HG02885 (cell line): Measurements from ENCODE around the gene NFE2L3.
"Not testable (repeated sequence)": the region's sequence is repeated elsewhere in the genome, so short reads cannot be mapped to it uniquely, and the experiment has no call there.

ENCODE experiments used
- ATAC-seq: cut with Tn5 transposase; IDR thresholded peaks from one replicate; pipeline ENCODE4 v1.9.1; 2021; ENCODE audit warnings: mild to moderate bottlenecking; ENCODE audit not compliant: unreplicated experiment, poor library complexity

The NFE2L3 gene

DNA sequence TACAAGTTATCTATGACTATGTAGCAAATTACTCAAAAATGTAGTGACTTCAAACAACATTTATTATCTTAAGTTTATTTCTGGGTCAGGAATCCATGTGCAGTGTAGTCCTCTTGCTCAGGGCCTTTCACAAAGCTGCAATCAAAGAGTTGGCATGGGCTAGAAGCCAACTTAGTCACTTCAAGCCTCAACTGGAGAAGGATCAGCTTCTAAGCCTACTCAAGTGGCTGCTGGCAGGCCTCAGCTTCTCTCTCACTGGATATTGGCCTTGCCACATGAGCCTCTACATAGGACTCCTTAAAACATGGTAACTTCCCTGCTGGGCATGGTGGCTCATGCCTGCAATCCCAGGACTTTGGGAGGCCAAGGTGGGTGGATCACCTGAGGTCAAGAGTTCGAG, 5.0 kb upstream of the NFE2L3 start:
- no peak for ATAC-seq

DNA sequence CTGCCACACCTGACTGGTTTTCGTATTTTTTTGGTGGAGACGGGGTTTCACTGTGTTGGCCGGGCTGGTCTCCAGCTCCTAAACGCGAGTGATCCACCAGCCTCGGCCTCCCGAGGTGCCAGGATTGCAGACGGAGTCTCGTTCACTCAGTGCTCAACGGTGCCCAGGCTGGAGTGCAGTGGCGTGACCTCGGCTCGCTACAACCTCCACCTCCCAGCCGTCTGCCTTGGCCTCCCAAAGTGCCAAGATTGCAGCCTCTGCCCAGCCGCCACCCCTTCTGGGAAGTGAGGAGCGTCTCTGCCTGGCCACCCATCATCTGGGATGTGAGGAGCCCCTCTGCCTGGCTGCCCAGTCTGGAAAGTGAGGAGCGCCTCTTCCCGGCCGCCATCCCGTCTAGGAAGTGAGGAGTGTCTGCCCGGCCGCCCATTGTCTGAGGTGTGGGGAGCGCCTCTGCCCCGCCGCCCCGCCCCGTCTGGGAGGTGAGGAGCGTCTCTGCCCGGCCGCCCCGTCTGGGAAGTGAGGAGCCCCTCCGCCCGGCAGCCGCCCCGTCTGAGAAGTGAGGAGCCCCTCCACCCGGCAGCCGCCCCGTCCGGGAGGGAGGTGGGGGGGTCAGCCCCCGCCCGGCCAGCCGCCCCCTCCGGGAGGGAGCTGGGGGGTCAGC, 4.2 kb upstream of the NFE2L3 start:
- not testable (repeated sequence) for ATAC-seq

DNA sequence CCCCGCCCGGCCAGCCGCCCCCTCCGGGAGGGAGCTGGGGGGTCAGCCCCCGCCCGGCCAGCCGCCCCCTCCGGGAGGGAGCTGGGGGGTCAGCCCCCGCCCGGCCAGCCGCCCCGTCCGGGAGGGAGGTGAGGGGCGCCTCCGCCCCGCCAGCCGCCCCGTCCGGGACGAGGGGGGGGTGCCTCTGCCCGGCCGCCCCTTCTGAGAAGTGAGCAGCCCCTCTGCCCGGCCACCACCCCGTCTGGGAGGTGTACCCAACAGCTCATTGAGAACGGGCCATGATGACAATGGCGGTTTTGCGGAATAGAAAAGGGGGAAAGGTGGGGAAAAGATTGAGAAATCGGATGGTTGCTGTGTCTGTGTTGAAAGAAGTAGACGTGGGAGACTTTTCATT, 3.7 kb upstream of the NFE2L3 start:
- ATAC-seq = not testable (repeated sequence)

DNA sequence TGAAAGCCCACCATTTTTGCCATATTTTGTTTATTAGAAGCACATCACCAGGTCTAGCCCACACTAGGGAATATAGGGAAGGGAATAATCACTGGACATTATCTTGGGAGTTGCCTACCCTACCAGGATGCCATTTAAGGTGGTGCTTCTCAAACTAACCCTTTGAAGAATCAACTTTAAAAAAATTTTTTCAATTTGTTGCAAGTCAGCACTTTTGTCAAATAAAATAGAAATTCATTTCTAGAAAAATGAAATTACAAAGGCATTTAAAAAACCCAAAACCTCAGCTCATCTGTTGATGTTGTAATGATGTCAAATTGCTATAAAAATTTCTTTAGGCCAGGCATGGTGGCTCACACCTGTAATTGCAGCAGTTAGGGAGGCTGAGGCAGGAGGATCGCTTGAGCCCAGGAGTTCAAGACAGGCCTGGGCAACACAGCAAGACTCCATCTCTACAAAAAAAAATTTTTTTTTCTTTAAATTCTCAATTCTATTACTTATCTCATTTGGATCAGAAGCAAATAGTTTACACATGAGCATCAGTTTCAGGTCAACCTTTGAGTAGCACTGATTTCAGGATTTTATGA, 2.5 kb upstream of the NFE2L3 start:
- no peak for ATAC-seq

DNA sequence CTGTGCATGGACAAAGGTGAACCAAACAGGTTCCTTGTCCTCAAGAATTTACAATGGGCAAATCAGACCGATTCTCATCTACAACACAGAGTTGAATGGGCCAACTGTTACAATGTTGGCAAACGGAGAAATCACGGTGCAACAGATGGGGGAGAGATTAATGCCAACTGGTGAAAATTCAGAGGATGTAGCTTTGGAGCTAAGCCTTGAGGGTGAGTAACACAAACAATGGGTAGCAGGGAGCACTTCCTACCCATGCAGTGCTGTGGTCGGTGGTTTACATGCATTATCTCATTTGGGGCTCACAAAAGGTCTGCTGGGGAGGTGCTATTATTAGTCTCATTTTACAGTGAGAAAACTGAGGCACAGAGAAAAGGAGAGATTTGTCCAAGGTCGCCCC, 902 bp upstream of the NFE2L3 start:
- ATAC-seq = no peak

DNA sequence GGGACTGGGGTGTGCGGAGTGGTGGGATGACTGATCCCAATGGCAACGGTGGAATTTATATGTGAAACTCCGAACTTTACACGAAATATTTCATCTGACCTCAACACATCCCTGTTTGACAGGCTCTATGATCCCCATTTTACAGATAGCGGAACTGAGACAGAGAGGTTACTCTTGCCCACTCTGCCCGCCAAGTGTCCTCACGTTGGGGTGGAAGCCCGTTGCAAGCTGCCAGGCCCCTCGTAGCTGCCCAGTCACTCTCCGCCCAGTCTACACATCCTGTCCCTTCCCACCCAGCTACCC, 397 bp upstream of the NFE2L3 start:
- no peak for ATAC-seq

DNA sequence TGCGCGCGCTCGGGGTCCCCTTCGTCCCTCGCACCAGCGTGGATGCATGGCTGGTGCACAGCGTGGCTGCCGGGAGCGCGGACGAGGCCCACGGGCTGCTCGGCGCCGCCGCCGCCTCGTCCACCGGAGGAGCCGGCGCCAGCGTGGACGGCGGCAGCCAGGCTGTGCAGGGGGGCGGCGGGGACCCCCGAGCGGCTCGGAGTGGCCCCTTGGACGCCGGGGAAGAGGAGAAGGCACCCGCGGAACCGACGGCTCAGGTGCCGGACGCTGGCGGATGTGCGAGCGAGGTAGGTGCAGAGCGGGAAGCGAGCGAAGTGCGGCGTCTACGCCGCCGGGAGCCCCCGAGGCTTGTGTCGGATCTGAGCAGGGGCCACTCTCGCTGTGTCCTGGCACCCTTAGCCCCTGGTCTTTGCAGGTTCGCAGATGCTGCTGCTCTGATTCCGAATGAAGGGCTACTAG, 813 bp downstream of the NFE2L3 start:
- ATAC-seq = peak; percentile 31

DNA sequence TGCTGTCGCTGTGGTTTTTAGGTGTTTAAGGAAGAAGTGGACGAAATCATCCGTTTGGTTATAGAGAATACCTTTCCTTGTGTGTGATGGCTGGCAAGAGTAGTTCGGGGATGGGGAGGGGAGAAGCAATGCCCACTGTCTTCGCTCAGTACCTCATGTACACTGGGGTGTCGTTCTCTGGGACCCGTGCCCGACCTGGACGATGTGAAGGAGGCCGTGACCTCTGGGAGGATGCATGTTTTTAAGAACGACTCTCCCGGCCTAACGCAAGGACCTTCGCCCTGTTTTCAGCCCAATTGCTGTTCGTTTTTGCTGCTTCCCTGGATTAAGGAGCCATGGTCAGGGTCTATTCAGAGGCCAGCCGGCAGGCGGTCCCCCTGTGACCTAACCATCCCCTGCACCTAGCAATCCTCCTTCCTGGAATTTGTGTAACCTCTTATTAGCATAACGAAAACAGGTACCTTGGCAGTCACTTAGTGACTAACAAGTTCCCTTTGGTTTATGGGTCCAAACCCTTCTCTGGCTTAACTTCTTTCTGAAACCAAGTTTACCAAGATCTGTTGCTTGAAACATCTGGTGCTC, 1.3 kb downstream of the NFE2L3 start:
- no peak for ATAC-seq

DNA sequence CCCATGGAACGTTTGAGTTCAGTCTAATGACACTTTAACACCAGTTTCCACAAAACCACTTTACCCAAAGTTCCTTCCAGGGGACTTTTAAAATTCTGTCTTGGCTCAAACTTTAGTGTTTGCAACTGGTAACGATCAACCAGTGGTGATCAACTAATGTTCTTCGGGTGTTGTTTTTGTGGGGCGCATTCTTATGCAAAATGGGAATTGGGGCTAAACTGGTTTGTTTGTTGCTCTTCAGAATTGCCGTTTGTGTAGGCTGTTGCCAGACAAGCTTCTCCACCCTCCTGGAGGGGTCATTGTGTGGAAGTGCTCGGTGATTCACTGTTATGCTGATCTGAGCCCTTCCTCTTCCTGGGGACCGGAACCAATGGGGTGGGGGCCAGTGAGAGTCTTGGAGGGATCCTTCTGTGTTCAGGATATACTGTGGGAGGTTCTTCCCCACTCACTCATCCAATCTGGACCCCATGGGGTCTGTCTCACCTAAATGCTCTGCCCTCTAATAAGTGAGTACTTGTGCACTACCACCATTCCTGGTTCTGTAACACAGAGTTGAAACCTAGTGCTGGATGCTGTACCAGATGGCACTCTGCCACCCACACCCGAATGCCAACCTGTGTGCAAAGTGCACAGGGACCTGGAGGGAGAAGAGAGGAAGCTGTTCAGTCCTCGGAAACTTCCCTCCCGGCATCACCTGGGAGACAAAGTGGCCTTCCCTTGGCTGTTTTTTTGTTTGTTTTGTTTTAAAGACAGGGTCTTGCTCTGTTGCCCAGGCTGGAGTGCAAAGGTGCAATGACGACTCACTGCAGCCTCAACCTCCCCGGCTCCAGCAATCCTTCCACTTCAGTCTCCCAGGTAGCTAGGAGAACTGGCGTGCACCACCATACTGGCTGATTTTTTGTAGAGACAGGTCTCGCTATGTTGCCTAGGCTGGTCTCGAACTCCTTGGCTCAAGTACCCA, 2.1 kb downstream of the NFE2L3 start:
- ATAC-seq = no peak

DNA sequence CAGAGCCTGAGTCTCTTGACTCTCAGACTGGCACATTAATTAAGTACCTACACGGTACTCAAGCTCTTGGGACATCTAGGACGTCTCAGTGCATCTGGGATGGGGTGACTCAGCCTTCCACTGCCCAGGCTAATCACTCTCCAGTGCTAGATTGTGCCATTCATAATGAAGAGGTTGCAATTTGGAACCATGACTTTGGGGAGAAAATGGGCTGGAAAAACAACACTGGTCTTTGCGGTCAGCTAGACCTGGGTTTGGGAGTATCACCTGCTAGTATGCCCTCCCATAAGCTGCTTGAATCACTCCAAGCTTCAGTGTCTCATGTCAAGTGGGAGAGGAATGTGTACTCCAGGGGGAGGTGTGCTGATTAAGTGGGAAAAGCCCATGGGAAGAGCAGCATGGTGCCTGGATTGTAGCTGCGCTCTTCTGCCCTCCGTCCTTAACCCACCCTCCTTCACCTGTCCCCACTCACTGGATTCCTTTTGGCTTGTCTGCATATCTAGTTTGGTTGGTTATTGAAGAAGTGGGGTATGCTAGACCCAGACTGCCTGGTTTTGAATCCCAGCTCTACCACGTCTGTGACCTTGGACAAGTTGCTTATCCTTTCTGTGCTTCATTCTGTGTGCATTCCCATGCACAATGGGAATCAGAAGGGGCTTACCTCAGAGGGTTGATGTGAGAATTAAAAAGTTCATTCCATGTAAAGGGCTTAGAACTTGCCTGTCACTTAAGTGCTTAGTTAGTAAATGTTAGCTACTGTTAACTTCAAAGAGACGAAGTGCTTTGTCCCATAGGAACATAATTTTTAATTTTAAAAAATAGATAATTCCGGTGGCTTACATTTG, 3.8 kb downstream of the NFE2L3 start:
- no peak for ATAC-seq

DNA sequence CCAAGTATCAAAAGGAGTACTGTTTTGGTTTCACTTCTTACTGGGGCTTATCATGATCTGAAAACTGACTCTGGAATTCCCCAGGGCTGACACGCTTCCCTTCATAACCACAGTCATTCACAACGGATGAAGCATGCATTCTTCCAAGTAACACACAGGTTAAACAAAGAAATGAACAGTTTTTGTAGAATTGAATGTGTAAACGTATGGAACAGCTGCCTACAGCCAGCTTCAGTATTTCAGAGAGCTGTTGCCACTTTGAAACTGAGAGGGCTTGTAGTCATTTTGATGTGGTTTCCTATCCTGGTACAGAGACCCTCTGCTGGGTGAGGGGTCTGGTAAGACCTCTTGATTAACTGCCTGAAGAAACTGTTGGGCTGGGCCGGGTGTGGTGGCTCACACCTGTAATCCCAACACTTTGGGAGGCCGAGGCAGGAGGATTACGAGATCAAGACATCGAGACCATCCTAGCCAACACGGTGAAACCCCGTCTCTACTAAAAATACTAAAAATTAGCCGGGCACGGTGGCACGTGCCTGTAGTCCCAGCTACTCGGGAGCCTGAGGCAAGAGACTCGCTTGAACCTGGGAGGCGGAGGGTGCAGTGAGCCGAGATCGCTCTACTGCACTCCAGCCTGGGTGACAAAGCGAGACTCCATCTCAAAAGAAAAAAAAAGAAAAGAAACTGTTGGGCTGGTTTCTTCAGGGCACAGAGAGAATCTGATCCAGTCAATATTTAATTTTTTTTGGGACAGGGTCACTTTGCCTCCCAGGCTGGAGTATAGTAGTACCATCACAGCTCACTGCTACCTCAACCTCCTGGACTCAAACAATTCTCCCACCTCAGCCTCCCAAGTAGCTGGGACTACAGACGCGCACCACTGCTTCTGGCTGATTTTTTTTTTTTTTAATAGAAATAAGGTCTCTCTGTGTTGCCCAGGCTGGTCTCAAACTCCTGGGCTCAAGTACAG, 4.7 kb downstream of the NFE2L3 start:
- peak; percentile 29 for ATAC-seq

DNA sequence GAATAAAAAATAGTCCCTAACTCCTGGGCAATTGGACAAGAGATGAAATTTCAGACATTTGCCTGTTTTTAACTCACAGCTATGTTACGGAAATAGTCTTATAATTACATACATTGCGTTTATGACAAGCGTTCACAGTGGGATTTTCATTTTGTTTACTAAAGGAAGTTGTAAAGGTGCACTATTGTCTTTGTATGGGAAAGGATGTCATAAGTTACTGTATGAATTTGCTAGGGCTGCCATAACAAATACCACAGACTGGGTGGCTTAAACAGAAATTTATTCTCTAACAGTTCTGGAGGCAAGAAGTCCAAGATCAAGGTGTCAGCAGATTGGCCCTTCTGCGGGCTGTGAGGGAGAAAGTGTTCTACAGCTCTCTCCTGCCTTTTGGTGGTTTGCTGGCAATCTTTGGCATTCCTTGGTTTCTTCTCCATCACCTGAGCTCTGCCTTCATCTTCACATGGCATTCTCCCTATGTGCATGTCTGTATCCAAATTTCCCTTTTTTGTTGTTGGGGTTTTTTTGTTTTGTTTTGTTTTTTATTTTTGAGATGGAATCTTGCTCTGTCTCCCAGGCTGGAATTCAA, 5.6 kb downstream of the NFE2L3 start:
- ATAC-seq = no peak

DNA sequence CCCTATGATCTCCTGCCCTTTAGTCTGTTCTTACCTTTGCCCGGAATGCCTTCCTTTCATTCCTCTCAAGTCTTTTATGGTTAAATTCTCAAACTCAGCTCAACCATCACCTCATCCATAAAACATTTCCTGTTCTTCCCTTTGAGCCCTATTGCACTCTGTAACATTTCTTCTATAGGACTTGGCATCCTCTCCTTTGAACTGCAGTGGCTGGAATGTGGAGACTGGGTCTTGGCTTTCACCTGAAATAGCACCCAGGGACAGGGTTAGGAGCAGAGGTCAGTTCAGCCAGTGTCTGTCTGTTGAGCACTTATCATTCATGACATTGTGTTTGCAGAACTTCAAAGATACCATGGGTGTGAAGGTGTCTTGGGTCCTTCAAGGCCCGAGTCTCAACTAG, 7.2 kb downstream of the NFE2L3 start:
- ATAC-seq = no peak

DNA sequence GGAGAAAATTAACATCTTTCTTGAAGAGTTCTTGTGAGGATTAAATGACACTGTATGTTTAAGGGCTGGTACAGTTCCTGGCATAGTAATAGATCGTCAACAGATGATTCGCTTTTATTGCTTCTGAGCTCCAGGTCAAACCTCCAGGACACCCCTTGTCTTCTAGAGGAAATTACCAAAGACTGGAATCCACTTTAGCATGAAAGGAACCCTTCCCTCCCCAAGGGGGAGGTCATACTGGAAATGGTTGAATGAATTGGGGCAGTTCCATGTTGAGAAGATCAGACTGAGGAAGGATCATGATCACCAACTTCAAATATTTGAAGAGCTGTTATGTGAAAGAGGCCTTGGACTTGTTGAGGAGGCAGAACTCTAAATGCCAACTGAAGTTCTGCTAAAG, 8.9 kb downstream of the NFE2L3 start:
- no peak for ATAC-seq

DNA sequence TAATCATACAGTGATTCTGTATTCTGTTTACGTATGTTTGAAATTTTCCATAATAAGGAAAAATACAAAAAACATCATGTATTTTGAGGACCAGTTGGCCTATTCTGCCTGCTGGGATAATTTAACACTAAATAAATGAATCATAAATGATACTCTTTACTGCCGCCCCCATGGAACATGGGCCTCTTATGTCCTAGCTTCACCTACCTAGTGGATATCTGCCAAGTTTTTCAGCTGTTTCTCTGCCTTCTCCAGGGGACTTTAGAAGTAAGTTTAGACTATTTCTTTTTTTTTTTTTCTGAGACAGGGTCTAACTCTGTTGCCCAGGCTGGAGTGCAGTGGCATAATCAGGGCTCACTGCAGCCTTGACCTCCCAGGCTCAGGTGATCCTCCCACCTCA, 10.4 kb downstream of the NFE2L3 start:
- ATAC-seq = no peak

DNA sequence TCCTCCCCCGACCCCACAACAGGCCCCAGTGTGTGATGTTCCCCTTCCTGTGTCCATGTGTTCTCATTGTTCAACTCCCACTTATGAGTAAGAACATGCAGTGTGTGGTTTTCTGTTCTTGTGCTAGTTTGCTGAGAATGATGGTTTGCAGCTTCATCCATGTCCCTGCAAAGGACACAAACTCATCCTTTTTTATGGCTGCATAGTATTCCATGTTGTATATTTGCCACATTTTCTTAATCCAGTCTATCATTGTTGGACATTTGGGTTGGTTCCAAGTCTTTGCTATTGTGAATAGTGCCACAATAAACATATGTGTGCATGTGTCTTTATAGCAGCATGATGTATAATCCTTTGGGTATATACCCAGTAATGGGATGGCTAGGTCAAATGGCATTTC, 11.8 kb downstream of the NFE2L3 start:
- ATAC-seq = not testable (repeated sequence)

DNA sequence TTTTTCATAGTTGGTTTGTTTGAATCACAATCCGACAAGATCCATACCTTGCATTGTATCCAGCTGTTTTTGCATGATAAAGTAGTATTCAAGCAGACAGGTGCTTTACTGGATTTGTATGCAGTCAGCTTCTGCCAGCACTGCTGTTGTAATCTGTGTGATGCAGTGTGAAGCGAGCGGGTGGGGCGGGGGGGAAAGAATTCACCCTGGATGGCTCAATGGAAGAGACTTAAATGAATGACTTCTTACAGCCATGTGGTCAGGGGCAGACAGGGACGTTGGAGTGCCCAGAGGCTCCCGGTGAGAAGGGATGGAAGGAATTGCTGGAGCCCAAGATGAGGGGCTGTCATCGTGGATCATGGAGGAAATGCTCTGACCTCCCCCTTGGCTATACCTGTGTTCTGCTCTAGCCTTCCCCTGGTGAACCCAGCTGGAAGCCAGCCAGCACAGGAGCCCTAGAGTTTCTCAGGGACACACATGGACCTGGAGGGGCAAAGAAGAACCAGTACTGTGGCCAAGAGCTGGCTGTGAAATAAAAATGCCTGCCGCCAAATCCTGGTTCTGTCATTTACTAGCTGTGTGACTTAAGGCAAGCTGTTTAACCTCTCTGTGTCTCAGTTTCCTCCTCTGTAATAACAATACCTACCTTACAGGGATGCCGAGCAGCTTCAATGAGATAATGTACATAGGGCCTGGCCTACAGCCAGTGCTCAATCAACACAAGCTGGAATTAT, 14.1 kb downstream of the NFE2L3 start:
- no peak for ATAC-seq

DNA sequence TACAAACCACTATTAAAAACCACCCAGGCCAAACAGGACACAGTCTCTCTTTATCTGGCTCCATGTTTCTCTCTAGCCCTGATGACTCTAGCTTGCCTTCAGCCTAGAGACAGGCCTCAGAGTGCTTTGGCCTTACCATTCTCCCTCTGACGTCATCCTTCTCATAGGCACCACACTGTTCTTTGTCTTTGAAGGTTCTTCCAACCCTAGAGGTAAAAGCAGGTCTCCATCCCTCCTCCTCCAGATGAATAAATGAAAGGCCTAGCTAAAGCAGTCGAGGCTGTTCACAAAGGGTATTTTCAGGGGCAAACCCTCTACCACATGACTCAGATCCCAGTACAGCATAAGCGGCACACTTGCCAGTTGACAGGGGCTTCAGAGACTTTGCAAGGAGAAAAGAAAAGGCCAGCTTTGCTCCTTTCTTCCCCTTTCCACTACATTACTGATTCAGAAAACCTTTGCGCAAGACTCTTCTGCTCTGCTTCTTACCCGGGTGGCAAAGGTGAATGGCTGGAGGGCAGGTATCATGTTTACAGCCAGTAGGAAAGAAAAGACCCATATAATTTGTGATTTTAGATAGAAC, 14.8 kb downstream of the NFE2L3 start:
- ATAC-seq = no peak
